ENCODE measurements around the gene MGAT4B.
"Not testable (repeated sequence)": the region's sequence is repeated elsewhere in the genome, so short reads cannot be mapped to it uniquely, and the experiment has no call there.

Gene MGAT4B

DNA sequence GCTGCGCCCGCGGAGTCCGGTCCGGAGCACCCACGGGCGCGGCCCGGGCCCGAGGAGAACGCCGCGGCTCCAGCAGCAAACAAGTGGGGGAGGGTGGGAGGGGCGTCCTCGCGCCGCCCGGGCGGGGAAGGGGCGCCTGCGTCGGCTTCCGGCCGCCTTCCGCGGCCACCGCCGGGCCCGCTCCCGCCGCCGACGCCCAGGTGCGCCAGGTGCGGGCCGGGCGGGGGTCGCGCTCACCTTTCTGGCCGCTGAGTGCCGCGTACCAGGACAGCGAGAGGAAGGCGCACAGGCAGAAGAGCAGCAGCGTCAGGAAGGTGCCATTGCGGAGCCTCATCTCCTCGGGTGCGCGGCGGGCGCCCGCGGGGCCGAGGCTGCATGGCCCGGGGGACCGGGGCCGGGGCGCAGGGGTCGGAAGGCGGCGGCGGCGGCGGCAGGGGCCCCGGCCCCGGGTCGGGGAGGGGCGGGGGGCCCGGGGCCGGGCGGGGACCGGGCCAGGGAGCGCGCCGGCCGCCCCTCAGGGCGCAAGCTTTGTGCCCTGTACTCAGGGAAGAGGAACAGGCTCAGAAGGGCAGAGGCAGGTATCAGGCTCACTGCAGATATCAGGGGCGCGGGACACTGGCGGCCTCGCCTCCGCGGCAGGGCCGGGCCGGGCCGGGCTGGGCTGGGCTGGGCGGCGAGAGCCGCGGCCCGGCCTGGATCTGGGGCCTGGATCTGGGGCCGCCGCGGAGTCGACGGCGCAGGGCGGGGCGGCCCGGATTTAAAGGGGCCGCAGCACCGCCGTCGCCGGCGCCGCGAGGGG, at the start of gene MGAT4B:
MGAT4B (minus strand) TSS at position 617 of the 799 bp plus-strand sequence; CDS start at position 334, 283 bp downstream.
- no peak for FAIRE-seq

DNA sequence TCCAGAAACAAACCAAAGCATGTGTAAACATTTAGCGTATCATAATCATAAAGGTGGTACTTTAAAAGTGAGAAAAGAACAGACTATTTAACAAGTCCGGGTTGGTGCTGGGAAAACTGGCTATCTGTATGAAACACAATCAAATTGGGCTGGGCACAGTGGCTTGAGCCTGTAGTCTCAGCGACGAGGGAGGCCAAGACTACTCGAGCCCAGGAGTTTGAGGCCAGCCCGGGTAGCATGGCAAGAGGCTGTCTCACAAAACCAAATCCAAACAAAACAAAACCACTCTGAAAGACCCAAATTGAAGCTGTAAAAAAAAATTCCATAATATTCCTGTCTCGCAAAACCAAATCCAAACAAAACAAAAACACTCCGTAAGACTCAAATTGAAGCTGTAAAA, 47.7 kb upstream of the MGAT4B start:
- no peak for FAIRE-seq

DNA sequence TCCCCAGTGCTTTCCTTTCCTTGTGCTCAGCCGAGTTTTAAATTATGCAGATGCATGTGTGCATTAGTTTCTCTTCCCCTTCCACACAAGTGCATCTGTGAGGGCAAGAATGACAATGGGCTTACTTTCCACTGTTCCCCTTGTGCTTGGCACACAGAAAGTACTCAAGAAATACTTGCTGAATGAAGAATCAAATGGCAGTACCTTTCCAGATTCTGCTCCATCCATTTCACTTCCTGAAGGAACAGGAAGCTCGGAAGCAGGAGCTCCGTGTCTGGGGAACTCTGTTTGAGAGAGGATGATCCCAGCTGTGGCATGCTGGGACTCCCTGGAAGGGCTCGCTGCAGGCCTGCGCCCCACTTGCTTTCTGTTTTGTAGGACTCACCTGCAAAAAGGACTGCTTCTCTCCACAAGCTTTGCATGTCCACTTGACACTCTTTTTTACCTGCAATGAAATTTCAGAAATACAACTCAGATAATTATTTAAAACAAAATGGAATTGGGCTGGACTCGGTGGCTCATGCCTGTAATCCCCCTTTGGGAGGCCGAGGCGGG, 46.4 kb upstream of the MGAT4B start:
- FAIRE-seq, result no peak

DNA sequence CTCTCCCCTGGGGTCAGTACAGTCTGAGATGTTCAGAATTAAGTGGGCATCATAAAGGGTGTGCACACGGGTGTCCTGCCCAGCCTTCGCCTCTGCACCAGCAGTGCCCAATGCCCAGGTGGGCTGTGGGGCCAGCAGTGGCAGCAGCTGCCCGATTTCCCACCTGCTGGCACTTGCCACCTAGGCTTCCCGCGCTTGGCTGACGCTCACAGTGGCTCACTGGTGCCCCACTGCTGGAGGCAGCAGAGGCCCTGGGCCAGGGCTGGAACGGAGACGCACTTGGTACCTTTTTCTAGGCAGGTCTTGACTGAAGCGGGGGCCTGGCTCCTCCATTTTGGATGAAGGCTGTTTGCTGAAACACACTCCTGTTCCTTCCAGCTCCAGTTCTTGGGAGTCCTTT, 35.0 kb upstream of the MGAT4B start:
- no peak for FAIRE-seq

DNA sequence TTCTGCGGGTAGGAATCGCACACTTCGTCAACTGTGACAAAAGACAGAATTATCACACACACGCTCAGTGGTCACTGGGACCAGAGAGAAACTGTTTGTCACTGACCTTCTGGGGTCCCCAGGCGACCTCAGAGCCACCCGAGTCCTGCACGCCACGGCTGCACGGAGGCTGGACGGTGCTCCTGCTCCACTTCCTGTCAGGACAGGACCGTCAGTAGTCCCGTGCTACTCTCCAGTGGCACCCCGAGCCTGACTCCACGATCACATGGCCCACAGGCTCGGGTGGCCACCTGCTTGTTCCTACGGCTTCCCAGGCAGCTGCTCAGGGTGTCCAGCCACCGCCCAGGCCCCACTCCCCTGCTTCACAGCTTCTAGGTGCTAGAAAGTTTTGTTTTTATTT, 34.1 kb upstream of the MGAT4B start:
- no peak for FAIRE-seq

DNA sequence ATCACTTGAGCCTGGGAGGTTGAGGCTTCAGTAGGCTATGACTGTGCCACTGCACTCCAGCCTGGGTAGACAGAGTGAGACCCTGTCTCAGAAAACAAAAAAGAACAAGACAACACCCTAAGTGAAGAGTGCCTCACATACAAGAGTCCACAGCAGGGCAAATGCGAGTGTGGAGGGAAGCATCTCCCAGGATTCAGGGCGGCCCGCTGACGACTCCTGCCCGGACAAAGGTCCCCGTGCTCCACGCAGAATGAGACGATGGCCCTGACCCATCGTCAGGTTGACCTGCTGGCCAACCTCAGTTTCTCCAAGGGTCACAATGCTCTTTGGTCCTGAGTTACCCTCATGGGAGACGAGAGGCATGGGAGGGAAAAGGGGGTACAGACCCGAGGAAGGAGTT, 33.7 kb upstream of the MGAT4B start:
- FAIRE-seq, result no peak

DNA sequence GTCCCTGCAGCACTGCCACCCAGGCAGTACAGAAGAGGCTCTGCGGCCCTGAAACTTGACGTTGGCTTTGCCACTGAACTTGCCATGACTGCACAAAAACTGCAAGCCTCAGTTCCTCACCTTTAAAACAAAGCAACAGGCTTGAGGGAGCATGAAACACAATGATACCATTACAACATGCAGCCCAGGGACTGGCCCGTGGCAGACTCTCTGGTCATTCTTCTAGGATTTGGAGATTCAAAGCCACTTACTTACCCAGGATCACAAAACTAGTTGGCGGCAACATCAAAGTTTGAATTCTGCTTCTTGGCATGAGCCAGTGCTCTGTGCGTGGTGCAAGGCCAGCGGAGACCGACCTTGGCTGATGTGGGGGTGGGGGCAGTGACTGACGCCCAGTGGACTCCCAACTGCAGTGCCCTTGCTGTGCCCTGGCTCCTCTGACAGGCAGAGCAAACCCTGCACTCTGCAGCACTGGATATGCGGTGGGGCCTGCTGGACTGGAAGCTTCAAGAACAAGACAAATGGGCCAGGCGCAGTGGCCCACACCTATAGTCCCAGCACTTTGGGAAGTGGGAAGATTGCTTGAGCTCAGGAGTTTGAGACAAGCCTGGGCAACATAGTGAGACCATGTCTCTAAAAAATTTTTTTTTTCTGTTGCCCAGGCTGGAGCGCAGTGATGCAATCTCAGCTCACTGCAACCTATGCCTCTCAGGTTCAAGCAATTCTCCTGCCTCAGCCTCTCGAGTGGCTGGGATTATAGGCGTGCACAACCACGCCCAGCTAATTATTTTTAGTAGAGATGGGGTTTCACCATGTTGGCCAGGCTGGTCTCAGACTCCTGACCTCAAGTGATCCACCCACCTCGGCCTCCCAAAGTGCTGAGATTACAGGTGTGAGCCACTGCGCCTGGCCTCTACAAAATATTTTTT, 32.9 kb upstream of the MGAT4B start:
- FAIRE-seq, result no peak

DNA sequence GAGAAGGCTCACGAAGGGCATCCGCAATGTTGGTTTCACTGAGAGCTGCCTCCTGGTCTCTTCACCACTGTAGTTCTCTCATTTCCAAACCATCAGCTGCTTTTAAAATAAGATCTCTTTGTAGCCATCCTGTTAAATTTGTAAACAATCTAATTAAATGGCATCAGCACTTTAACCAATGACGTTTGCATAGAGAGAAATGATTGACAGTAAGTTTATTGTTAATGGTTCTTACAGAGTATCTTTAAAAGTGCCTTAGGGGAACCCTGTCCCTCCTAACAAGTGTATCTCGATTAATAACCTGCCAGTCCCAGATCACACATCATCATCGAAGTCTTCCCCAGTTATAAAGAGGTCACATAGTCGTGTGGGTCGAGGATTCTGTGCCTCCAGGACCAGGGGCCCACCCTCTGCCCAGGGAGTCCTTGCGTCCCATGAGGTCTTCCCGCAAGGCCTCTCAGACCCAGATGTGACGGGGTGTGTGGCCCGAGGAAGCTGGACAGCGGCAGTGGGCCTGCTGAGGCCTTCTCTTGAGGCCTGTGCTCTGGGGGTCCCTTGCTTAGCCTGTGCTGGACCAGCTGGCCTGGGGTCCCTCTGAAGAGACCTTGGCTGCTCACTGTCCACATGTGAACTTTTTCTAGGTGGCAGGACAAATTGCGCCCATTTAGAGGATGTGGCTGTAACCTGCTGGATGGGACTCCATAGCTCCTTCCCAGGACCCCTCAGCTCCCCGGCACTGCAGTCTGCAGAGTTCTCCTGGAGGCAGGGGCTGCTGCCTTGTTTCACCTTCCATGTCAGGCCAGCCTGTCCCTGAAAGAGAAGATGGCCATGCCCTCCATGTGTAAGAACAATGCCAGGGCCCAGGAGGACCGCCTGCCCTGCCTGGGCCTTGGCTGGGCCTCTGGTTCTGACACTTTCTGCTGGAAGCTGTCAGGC, 30.7 kb upstream of the MGAT4B start:
- FAIRE-seq, result no peak

DNA sequence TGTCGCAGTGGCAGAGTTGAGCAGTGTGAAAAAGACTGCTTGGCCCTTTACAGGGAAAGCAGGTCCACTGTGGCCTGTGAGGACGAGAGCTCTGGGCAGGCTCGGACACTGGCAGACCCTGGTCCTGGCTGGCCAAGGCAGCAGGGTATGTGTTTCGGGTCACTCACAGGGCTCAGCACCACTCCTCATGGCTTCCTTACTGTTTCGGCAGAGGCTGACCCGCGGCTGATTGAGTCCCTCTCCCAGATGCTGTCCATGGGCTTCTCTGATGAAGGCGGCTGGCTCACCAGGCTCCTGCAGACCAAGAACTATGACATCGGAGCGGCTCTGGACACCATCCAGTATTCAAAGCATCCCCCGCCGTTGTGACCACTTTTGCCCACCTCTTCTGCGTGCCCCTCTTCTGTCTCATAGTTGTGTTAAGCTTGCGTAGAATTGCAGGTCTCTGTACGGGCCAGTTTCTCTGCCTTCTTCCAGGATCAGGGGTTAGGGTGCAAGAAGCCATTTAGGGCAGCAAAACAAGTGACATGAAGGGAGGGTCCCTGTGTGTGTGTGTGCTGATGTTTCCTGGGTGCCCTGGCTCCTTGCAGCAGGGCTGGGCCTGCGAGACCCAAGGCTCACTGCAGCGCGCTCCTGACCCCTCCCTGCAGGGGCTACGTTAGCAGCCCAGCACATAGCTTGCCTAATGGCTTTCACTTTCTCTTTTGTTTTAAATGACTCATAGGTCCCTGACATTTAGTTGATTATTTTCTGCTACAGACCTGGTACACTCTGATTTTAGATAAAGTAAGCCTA, 29.8 kb upstream of the MGAT4B start:
- FAIRE-seq, result no peak

DNA sequence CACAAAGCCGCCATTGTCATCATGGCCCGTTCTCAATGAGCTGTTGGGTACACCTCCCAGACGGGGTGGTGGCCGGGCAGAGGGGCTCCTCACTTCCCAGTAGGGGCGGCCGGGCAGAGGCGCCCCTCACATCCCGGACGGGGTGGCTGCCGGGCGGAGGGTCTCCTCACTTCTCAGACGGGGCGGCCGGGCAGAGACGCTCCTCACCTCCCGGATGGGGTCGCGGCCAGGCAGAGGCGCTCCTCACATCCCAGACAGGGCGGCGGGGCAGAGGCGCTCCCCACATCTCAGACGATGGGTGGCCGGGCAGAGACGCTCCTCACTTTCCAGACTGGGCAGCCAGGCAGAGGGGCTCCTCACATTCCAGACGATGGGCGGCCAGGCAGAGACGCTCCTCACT, 28.2 kb upstream of the MGAT4B start:
- not testable (repeated sequence) for FAIRE-seq

DNA sequence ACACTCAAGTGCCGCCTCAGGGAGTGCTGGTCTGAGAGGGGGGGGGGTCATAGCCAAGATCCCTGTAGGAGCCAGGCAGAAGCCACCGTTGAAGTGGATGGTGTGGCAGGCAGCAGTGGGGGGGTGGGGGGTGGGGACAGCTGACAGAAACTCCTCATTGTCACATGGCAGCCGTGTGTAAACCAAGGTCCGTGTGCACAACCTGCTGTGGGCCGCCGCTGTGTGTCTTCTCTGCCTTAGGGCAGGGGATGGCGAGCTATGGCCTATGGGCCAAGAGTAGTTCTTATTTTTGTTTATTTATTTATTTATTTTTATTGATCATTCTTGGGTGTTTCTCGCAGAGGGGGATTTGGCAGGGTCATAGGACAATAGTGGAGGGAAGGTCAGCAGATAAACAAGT, 27.5 kb upstream of the MGAT4B start:
- no peak for FAIRE-seq

DNA sequence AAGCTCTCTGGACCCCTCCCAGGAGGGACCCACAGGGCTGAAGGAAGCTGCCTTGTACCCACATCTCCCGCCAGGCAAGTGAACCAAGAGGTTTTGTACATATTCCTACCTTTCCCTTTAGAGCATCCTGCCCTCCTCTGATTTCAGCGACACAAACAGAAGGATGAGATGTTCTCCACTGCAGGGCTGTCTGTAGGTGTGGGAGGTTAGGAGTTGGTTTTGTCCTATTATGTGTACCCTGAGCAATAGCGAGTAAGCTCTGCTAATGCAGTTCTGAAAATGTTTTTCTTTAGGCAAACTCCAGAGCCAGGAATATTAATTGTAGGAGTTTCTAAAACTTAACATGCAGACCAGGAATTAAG, 27.0 kb upstream of the MGAT4B start:
- FAIRE-seq, result no peak

DNA sequence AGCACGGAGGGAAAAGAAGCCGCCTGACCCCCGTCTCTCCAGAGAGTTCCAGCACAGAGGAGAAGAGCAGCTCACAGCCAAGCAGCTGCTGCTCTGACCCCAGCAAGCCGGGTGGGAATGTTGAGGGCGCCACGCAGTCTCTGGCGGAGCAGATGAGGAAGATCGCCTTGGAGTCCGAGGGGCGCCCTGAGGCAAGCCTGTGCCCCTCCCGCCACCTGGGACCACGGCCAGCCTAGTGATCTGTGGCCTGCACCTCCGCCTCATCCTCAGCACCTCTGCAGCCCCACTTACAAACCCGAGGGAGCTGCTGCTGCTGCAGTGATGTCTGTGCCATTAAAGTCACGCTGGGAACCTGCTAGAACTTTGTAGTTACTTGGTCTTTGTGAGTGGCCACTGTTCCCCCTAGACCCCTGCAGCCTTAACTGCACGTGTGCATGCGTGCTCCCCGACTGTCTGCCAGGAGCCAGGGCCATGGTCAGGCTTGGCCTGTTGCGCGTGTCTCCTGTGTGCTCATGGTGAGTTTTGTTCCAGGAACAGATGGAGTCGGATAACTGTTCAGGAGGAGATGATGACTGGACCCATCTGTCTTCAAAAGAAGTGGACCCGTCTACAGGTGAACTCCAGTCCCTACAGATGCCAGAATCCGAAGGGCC, 26.5 kb upstream of the MGAT4B start:
- FAIRE-seq, result no peak

DNA sequence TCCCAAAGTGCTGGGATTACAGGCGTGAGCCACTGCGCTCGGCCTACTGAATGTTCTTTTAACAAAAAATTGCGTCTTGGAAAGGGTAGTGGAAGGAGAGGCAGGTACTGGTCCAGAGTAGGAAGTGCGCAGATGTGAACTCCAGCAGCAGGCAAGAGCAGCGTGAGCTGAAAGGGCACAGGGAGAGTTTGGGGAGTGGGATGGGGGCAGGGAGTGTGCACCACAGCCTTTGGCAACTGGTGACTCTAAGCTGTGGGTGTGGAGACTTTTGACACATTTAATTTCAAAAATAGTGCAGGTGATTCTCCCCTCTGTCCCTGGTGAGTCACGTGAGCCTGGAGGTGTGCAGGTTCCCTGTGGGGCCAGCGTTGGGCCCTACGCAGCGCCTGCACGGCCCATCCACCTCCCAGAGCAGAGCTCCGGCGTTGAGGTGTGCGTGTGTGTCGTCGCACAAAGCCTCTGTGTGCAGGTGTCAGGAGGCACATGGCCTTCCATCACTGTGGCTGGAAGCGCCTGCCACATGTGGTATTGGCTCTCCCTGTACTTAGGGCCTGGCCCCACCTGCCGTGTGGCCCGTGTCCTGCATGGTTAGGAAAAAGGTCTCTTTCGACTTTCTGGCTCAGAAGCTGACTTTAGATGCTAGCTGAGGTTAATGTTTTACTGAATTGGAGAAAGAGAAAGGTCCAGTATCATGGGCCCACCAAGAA, 25.5 kb upstream of the MGAT4B start:
- FAIRE-seq, result no peak

DNA sequence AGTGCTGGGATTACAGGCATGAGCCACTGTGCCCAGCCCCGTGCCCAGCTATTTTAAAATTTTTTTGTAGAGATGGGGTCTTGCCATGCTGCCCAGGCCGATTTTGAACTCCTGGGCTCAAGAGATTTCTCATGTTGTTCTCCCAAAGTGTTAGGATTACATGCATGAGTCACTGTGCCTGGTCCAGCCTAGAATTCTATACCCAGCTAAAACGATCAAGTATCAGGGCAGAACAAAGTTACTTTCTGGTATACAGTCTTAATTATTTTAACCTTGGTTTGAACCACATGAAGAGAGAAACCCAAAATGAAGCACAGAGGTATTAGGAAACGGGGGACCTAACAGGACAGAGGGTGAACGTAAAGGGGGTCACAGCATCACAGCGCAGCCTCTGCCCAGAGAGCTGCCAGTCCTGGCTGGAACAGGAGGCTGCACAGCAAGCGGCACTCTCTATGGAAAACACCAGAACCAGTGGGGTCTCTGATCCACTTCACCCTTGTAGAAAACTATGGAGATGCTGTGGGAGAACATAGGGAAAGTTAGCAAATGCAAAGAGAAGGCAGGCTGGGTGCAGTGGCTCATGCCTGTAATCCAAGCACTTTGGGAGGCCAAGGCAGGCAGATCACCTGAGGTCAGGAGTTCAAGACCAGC, 24.3 kb upstream of the MGAT4B start:
- FAIRE-seq, result no peak

DNA sequence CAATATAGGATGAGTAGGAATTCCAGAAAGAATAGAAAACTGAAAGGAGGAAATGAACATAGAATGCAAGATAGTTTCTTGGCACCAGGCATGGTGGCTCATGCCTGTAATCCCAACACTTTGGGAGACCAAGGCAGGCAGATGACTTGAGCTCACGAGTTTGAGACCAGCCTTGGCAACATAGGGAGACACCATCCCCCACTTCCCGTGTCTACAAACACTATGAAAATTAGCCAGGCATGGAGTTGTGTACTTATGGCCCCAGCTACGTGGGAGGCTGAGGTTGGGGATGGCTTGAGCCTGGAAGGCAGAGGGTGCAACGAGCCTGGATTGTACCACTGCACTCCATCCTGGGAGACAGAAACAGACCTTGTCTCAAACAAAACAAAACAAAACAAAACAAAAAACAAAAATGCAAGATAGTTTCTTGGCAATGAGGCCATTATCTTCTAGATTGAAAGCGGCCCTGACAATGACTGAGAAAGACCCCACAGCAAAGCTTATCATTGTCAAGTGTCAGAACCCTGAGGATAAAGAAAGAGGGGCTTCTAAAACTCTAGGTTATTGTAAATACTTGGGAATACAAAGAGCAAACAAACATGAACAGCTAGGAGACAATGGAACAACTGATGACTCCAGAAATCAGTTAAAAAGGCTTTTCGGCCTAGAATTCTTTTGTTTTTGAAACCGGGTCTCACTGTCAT, 23.2 kb upstream of the MGAT4B start:
- no peak for FAIRE-seq

DNA sequence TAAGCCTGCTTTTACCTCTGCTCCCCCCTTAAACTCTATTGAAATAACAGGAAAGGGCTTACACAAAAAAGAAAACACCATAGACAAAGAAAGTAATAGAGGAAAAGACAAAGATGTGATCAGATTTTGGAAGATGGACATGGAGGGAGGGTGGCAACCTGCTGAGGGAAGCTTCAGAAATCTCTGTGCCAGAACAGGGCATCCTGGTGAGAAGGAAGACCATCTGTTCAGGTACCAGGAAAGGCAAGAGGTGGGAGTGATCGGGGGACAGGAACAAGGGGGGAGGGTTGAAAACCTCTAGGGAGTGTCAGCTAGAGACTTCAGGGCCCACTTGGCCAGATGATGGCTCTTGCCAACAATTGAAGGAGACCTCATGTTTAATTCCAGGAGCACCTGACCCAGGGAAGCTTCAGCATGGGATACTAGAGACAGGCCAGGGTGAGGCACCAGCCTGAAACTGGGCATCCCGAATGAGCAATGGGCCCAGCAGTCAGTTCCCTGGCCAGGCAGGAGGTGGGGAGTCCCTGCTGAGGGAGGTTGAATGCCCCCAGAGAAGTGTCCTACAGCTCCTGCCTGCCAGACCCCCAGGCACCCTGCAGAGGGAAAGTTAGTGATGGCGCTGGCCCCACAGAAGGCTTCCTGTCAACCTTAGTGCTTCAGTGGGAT, 22.2 kb upstream of the MGAT4B start:
- FAIRE-seq, result no peak

DNA sequence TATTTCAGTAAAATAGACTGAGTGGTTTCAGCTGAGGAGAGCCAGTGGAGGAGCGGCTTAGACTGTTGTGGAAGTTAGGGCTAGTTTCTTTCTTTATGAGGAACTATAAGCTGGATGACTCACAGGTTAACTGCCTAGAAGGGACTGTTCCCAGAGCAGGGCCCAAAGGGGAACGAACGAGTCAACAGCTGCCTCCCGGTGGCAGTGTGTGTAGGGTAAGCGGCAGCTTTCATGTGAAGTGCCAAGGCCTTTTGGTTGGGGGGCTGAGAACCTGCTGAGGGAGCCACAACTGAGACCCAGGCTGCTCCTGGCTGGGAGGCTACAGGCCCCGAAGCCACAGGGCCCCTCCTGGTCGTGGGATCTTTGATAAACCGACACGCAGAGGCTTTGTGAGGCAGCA, 21.0 kb upstream of the MGAT4B start:
- no peak for FAIRE-seq

DNA sequence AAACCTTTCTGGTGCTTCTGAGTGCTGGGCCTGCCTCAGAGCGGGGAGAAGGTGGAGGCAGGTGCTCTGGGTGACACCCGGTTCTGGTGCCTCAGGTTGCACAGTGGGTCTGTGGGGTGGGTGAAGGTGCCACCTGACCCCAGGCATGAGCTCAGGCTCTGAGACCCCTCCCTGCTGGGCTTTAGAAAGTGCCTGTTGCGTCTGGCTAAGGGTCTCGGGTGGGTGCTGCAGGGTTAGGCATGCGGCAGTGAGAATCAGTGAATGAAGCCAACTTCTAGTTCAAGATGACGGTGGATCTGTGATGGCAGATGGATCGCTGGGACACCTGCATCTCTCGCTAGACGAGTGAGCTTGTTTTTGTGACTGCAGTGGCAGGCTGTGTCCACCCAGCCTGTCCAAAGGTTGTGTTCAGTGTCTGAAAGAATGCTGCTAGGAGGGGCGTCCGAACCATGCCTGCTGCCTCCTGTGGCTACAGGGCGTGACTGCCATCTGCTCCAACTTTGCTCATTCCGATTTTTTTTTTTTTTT, 19.1 kb upstream of the MGAT4B start:
- no peak for FAIRE-seq
